K562 (cell line): ENCODE results near the gene UBN2. TPM values are rescaled to one million over a fixed set of nuclear protein-coding genes. Genes with fewer than 3 reads are reported as not detected.

Source experiments
- CBX5 ChIP-seq: IDR thresholded peaks from 2 replicates; pipeline ENCODE4 v1.6.1; 2014; ENCODE audit warnings: low read depth, borderline replicate concordance
- COPS2 ChIP-seq: fragments of 450-650 bp; conservative IDR thresholded peaks from 2 replicates; pipeline ENCODE4 v1.6.1; 2016; ENCODE audit warnings: mild to moderate bottlenecking, moderate library complexity
- E2F3 ChIP-seq: fragments of 250-450 bp; sonication (Bioruptor Pico); IDR thresholded peaks from 2 replicates; pipeline ENCODE4 v1.4.0; 2020; ENCODE audit warnings: mild to moderate bottlenecking
- EHMT2 ChIP-seq: fragments of 450-650 bp; IDR thresholded peaks from 2 replicates; pipeline ENCODE4 v1.6.1; 2018; ENCODE audit warnings: antibody characterized with exemption
- EP300 ChIP-seq: IDR thresholded peaks from 2 replicates; pipeline ENCODE4 v1.6.1; 2012; ENCODE audit warnings: low read length, improper control_type of control experiment
- FOXJ2 ChIP-seq: fragments of 200-800 bp; sonication (Bioruptor generic); IDR thresholded peaks from 2 replicates; pipeline ENCODE4 v1.6.1; 2016; ENCODE audit warnings: missing genetic modification characterization, missing compliant biosample characterization
- GATAD2B ChIP-seq: fragments of 450-650 bp; IDR thresholded peaks from 2 replicates; pipeline ENCODE4 v1.6.1; 2017; ENCODE audit warnings: mild to moderate bottlenecking, borderline replicate concordance
- HMGXB4 ChIP-seq: sonication (generic); formaldehyde crosslinking; IDR thresholded peaks from 2 replicates; pipeline ENCODE4 v1.8.1; 2023; ENCODE audit warnings: mild to moderate bottlenecking, missing genetic modification reagents
- L3MBTL2 ChIP-seq: fragments of 450-650 bp; IDR thresholded peaks from 2 replicates; pipeline ENCODE4 v1.6.1; 2016; ENCODE audit warnings: mild to moderate bottlenecking, moderate library complexity
- MNT ChIP-seq, 2 experiments: fragments of 450-650 bp; conservative IDR thresholded peaks; 2 replicates each; pipeline ENCODE4 v1.6.1; 2017; ENCODE audit warnings: mild to moderate bottlenecking in 2 of 2, moderate library complexity in 2 of 2
- POLR2B ChIP-seq: fragments of 450-650 bp; IDR thresholded peaks from 2 replicates; pipeline ENCODE4 v1.6.1; 2018; ENCODE audit warnings: low read depth; ENCODE audit not compliant: partially characterized antibody
- POLR3G ChIP-seq: IDR thresholded peaks from 2 replicates; pipeline ENCODE4 v1.6.1; 2011; ENCODE audit not compliant: insufficient read length, insufficient replicate concordance; ENCODE audit errors: extremely low read depth
- PREB ChIP-seq: sonication (generic); formaldehyde crosslinking; IDR thresholded peaks from 2 replicates; pipeline ENCODE4 v1.8.1; 2023; ENCODE audit warnings: mild to moderate bottlenecking, missing genetic modification reagents
- RBBP5 ChIP-seq: fragments of 200-600 bp; sonication (generic); IDR thresholded peaks from 2 replicates; pipeline ENCODE4 v1.6.1; 2012; ENCODE audit warnings: borderline replicate concordance, mild to moderate bottlenecking, low read length, control low read depth, inconsistent platforms; ENCODE audit not compliant: insufficient read depth, poor library complexity, severe bottlenecking
- RBM22 ChIP-seq: fragments of 200-400 bp; formaldehyde crosslinking; IDR thresholded peaks from 2 replicates; pipeline ENCODE4 v1.6.1; 2018; ENCODE audit warnings: low read length, low read depth; ENCODE audit not compliant: poor library complexity, severe bottlenecking
- TFE3 ChIP-seq: fragments of 450-650 bp; formaldehyde crosslinking; IDR thresholded peaks from 2 replicates; pipeline ENCODE4 v1.4.0; 2020; ENCODE audit warnings: mild to moderate bottlenecking, mixed read lengths
- ZNF12 ChIP-seq: sonication (generic); formaldehyde crosslinking; IDR thresholded peaks from 2 replicates; pipeline ENCODE4 v1.4.0; 2020; ENCODE audit warnings: mild to moderate bottlenecking, missing genetic modification reagents
- ZNF3 ChIP-seq: fragments of 250-450 bp; sonication (Bioruptor Pico); IDR thresholded peaks from 2 replicates; pipeline ENCODE4 v1.5.0; 2021; ENCODE audit warnings: mild to moderate bottlenecking, moderate library complexity
- ZNF785 ChIP-seq: fragments of 250-450 bp; sonication (Bioruptor Pico); IDR thresholded peaks from 2 replicates; pipeline ENCODE4 v1.4.0; 2020; ENCODE audit warnings: mild to moderate bottlenecking
- polyA plus RNA-seq, 8 experiments: library from polyadenylated mRNA; depleted of rRNA in 4 of 8; stranded (reverse) in 5 of 8; unstranded in 3 of 8; fragments of >200 nt; fragmentation: Nextera tagmentation in 2 of 8; fragmentation: Illumina TruSeq in 1 of 8; extraction: Ambion mirVana in 2 of 8; extraction: Trizol in 1 of 8; gene quantifications; 2 replicates each; pipeline versions ENCODE4 v1.2.1 to v1.2.3, GENCODE V29; 2011 to 2014; ENCODE audit warnings: inconsistent platforms in 1 of 8, missing spikeins in 1 of 8
- total RNA-seq, 7 experiments: library from RNA; depleted of rRNA in 6 of 7; stranded (reverse); fragments of >200 nt in 6 of 7; fragmentation: Illumina TruSeq in 2 of 7; extraction: Trizol in 2 of 7; gene quantifications; 2 replicates each; pipeline versions ENCODE4 v1.2.1 to v1.2.3, GENCODE V29; 2011 to 2021; ENCODE audit warnings: low replicate concordance in 1 of 7

Gene UBN2
- total and polyA plus RNA-seq, 9 of the 15 experiments (the other 6 are each of a cell fraction or from before 2014, with no cell fraction given), result 1.2 to 19.5 (median 9.9) TPM

- TF ChIP-seq MNT (conservative IDR thresholded peaks at IDR 0.05) (no peak; a peak in 1 of 4 replicates), PREB (CRISPR knock-in tag) (no peak), ZNF3 (no peak), RBM22 (no peak), HMGXB4 (CRISPR knock-in tag) (no peak), TFE3 (CRISPR knock-in tag) (peak; percentile 86), RBBP5 (no peak), ZNF785 (CRISPR knock-in tag) (no peak), E2F3 (CRISPR knock-in tag) (no peak), GATAD2B (no peak), ZNF12 (no peak), COPS2 (no peak), L3MBTL2 (0 out of 2 replicates have a peak, but pooled peaks have one; percentile 44), POLR3G (no peak), POLR2B (no peak), FOXJ2 (tag) (0 out of 2 replicates have a peak, but pooled peaks have one; percentile 30), CBX5 (no peak), EP300 (0 out of 2 replicates have a peak, but pooled peaks have one; percentile 15), EHMT2 (no peak)
Observed at GRCh38 chr7:139330333-139331030, 99.4 kb downstream of the UBN2 start (continued).
